Trophoblast cell (in vitro differentiated cells and primary cell): Measurements from ENCODE around the gene RANBP17.
A peak's percentile ranks its signal among the peaks of the same experiment; 100 is the strongest.

Experiments
- DNase-seq, 2 donors: peaks; one replicate each; pipeline ENCODE4 v3.0.0-alpha.2; 2016
- H2AFZ ChIP-seq: 2 replicates; pipeline ENCODE4 v1.6.1; 2013; ENCODE audit warnings: low read length, moderate library complexity, mild to moderate bottlenecking; ENCODE audit not compliant: insufficient read depth, poor library complexity
- H2AK5ac ChIP-seq: 2 replicates; pipeline ENCODE4 v1.6.1; 2013; ENCODE audit warnings: mild to moderate bottlenecking, low read length
- H2BK120ac ChIP-seq: 2 replicates; pipeline ENCODE4 v1.6.1; 2013; ENCODE audit warnings: low read length, mild to moderate bottlenecking, moderate library complexity; ENCODE audit not compliant: insufficient read depth, poor library complexity
- H2BK12ac ChIP-seq: 2 replicates; pipeline ENCODE4 v1.6.1; 2013; ENCODE audit warnings: mild to moderate bottlenecking, low read length, moderate library complexity
- H2BK5ac ChIP-seq: 2 replicates; pipeline ENCODE4 v1.6.1; 2013; ENCODE audit warnings: low read length, low read depth, moderate library complexity, mild to moderate bottlenecking; ENCODE audit not compliant: poor library complexity
- H3K14ac ChIP-seq: 2 replicates; pipeline ENCODE4 v1.6.1; 2013; ENCODE audit warnings: mild to moderate bottlenecking, low read length
- H3K18ac ChIP-seq: 2 replicates; pipeline ENCODE4 v1.6.1; 2013; ENCODE audit warnings: mild to moderate bottlenecking, low read length
- H3K23ac ChIP-seq: 2 replicates; pipeline ENCODE4 v1.6.1; 2013; ENCODE audit warnings: low read length
- H3K27ac ChIP-seq: 2 replicates; pipeline ENCODE4 v1.5.1; 2013; ENCODE audit warnings: low read depth, mild to moderate bottlenecking, inconsistent platforms, low read length, moderate library complexity
- H3K27me3 ChIP-seq: 2 replicates; pipeline ENCODE4 v1.6.1; 2013; ENCODE audit warnings: inconsistent platforms, mild to moderate bottlenecking, low read length, moderate library complexity; ENCODE audit not compliant: insufficient read depth
- H3K36me3 ChIP-seq, 2 experiments: 1 replicate in 1 of 2; 2 replicates in 1 of 2; pipeline ENCODE4 v1.6.1; 2013; ENCODE audit warnings: low read length in 2 of 2, mild to moderate bottlenecking in 2 of 2, moderate library complexity in 1 of 2; ENCODE audit not compliant: insufficient read depth in 2 of 2, control insufficient read depth in 1 of 2
- H3K4ac ChIP-seq: 2 replicates; pipeline ENCODE4 v1.6.1; 2013; ENCODE audit warnings: low read depth, mild to moderate bottlenecking, low read length, moderate library complexity
- H3K4me1 ChIP-seq, 2 experiments: 1 replicate in 1 of 2; 2 replicates in 1 of 2; pipeline ENCODE4 v1.6.1; 2013; ENCODE audit warnings: low read length in 2 of 2, mild to moderate bottlenecking in 2 of 2, moderate library complexity in 1 of 2; ENCODE audit not compliant: insufficient read depth in 2 of 2, control insufficient read depth in 1 of 2
- H3K4me2 ChIP-seq: 2 replicates; pipeline ENCODE4 v1.6.1; 2013; ENCODE audit warnings: inconsistent platforms, mild to moderate bottlenecking, low read length, moderate library complexity
- H3K4me3 ChIP-seq: 2 replicates; pipeline ENCODE4 v1.5.1; 2013; ENCODE audit warnings: mild to moderate bottlenecking, low read depth, low read length, inconsistent platforms
- H3K79me1 ChIP-seq: one replicate; pipeline ENCODE4 v1.6.1; 2013; ENCODE audit warnings: low read length
- H3K79me2 ChIP-seq: 2 replicates; pipeline ENCODE4 v1.6.1; 2013; ENCODE audit warnings: low read length, mild to moderate bottlenecking; ENCODE audit not compliant: control insufficient read depth, insufficient read depth, poor library complexity
- H3K9ac ChIP-seq: 2 replicates; pipeline ENCODE4 v1.6.1; 2013; ENCODE audit warnings: mild to moderate bottlenecking, low read length
- H3K9me3 ChIP-seq: 2 replicates; pipeline ENCODE4 v1.6.1; 2013; ENCODE audit warnings: low read depth, mild to moderate bottlenecking, control low read depth, inconsistent platforms, low read length; ENCODE audit not compliant: insufficient read depth
- H4K12ac ChIP-seq: 2 replicates; pipeline ENCODE4 v1.6.1; 2013; ENCODE audit warnings: low read depth, mild to moderate bottlenecking, low read length, moderate library complexity
- H4K8ac ChIP-seq: 2 replicates; pipeline ENCODE4 v1.6.1; 2013; ENCODE audit warnings: low read depth, mild to moderate bottlenecking, low read length, moderate library complexity
- H4K91ac ChIP-seq: one replicate; pipeline ENCODE4 v1.6.1; 2013; ENCODE audit warnings: low read depth, mild to moderate bottlenecking, low read length, moderate library complexity
- WGBS: extraction: QIAGEN DNeasy Blood & Tissue Kit; methylation state at CpG from one replicate; pipeline ENCODE4 v1.1.7; 2013; ENCODE audit warnings: missing lambda C conversion rate; ENCODE audit not compliant: insufficient read length, insufficient coverage; ENCODE audit errors: extremely low coverage; 5-methylcytosine and 5-hydroxymethylcytosine counted together

RANBP17 gene

DNA sequence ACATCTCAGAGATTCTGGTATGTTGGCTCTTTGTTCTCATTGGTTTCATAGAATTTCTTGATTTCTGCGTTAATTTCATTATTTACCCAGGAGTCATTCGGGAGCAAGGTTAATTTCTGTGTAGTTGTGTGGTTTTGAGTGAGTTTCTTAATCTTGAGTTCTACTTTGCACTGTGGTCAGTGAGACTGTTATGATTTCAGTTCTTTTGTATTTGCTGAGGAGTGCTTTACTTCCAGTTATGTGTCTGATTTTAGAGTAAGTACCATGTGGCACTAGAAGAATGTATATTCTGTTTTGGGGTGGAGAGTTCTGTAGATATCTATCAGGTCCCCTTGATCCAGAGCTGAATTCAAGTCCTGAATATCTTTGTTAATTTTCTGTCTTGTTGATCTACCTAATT is 12.2 kb downstream of the RANBP17 start:
- Histone ChIP-seq H3K4me2 (no peak overlapping the region), H4K12ac (no peak overlapping the region), H3K27ac (no peak overlapping the region), H3K18ac (no peak overlapping the region), H2BK12ac (no peak overlapping the region), H4K91ac (no peak overlapping the region), H3K4me1 (no peaks in the 10 kb centered on the region), H3K9me3 (peaks cover 1% of the 10 kb centered on the region), H3K14ac (no peak overlapping the region), H4K8ac (no peak overlapping the region), H2BK5ac (no peak overlapping the region), H3K79me1 (no peaks in the 10 kb centered on the region), H3K27me3 (no peaks in the 10 kb centered on the region), H3K4me3 (no peak overlapping the region), H2BK120ac (no peak overlapping the region), H3K9ac (no peak overlapping the region), H3K23ac (no peak overlapping the region), H3K36me3 (peaks cover 0 to 2% of the 10 kb centered on the region in 2 experiments), H3K4ac (no peak overlapping the region), H2AFZ (no peak overlapping the region), H3K79me2 (peaks cover 6% of the 10 kb centered on the region), H2AK5ac (no peak overlapping the region)
- DNase-seq = no peak
- no CpG with 5 or more reads among the region's 2 CpGs for WGBS

DNA sequence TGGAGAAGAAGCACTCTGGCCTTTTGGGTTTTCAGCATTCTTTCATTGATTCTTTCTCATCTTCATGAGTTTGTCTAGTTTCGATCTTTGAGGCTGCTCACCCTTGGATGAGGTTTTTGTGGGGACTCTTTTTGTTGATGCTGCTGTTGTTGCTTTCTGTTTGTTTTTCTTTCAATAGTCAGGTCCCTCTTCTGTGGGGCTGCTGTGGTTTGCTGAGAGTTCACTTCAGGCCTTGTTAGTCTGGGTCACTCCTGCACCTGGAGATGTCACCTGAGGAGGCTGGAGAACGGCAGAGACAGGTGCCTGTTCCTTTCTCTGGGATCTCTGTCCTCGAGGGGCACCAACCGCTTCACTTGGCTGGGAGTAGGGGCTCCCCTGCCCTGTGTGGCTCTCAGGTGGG is 14.0 kb downstream of the RANBP17 start:
- no peak overlapping the region for H4K12ac ChIP-seq
- H2AFZ ChIP-seq = no peak overlapping the region
- H3K4me3 ChIP-seq = no peak overlapping the region
- no peak for DNase-seq
- H3K27me3 ChIP-seq = no peaks in the 10 kb centered on the region
- H2AK5ac ChIP-seq = no peak overlapping the region
- H3K36me3 ChIP-seq = no peaks in the 10 kb centered on the region
- H3K79me2 ChIP-seq = peaks cover 2% of the 10 kb centered on the region
- H4K8ac ChIP-seq = no peak overlapping the region
- H3K9ac ChIP-seq = no peak overlapping the region
- H3K4me1 ChIP-seq = no peaks in the 10 kb centered on the region
- no peak overlapping the region for H3K4ac ChIP-seq
- H3K9me3 ChIP-seq = no peaks in the 10 kb centered on the region
- H2BK12ac ChIP-seq = no peak overlapping the region
- no peaks in the 10 kb centered on the region for H3K79me1 ChIP-seq
- H3K18ac ChIP-seq = peak overlapping the region; percentile 33
- H2BK120ac ChIP-seq = no peak overlapping the region
- no peak overlapping the region for H4K91ac ChIP-seq
- no peak overlapping the region for H3K23ac ChIP-seq
- H3K14ac ChIP-seq = no peak overlapping the region
- H2BK5ac ChIP-seq = no peak overlapping the region
- no CpG with 5 or more reads among the region's 4 CpGs for WGBS
- no peak overlapping the region for H3K4me2 ChIP-seq
- H3K27ac ChIP-seq = no peak overlapping the region

DNA sequence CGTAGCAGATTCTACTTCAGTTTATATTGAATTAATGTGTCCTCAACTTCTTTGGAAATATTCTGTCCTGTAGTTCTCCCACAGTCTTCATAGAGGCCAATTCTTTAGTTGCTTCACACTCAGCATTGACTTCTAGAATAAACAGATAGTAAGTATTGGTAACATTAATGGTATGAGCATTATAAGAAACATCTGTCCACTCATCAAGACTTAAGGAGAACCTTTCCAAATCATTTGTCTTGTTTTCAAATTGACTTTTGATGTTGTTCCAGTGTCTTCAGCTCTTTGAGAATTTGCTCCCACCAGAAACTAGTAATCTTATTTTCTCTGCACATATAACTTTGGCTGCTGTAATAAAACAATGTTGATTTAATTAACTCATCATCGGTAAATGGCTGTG is 18.3 kb downstream of the RANBP17 start:
- Histone ChIP-seq H3K23ac (no peak overlapping the region), H4K8ac (no peak overlapping the region), H3K14ac (no peak overlapping the region), H3K27me3 (no peaks in the 10 kb centered on the region), H3K18ac (no peak overlapping the region), H3K79me2 (peaks cover 2% of the 10 kb centered on the region), H3K9me3 (no peaks in the 10 kb centered on the region), H4K12ac (no peak overlapping the region), H3K4me2 (no peak overlapping the region), H3K4me3 (no peak overlapping the region), H3K4ac (no peak overlapping the region), H3K36me3 (no peaks in the 10 kb centered on the region), H2BK12ac (no peak overlapping the region), H4K91ac (no peak overlapping the region), H2BK5ac (no peak overlapping the region), H2BK120ac (no peak overlapping the region), H2AK5ac (no peak overlapping the region), H3K4me1 (no peaks in the 10 kb centered on the region), H3K79me1 (no peaks in the 10 kb centered on the region), H2AFZ (no peak overlapping the region), H3K9ac (no peak overlapping the region), H3K27ac (no peak overlapping the region)
- no peak for DNase-seq
- no CpG with 5 or more reads among the region's 2 CpGs for WGBS

DNA sequence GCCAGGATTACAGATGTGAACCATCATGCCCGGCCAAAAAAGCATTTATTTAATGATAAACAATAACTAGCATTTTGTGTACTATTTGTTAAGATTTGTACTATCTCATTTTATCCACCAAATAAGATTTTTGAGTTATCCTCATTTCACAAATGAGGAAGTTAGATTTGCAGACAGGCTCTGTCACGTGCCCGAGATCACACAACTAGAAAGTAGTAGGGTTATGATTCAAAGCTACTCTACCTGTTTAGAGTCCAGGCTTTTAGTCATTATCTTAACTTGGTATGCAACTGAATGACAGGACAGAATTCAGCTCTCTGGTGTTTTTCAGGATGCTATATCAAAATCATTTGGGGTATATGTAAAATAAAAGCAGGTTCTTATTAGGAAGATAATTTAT is 20.5 kb downstream of the RANBP17 start:
- Histone ChIP-seq H3K79me2 (no peaks in the 10 kb centered on the region), H2BK5ac (no peak overlapping the region), H4K8ac (no peak overlapping the region), H2BK120ac (no peak overlapping the region), H3K9ac (no peak overlapping the region), H3K4me3 (no peak overlapping the region), H2BK12ac (no peak overlapping the region), H2AK5ac (no peak overlapping the region), H3K4me2 (no peak overlapping the region), H3K9me3 (no peaks in the 10 kb centered on the region), H3K27ac (no peak overlapping the region), H3K36me3 (peaks cover 2% of the 10 kb centered on the region in 2 experiments), H3K4me1 (no peaks in the 10 kb centered on the region), H3K79me1 (no peaks in the 10 kb centered on the region), H4K91ac (no peak overlapping the region), H3K14ac (no peak overlapping the region), H2AFZ (no peak overlapping the region), H3K23ac (no peak overlapping the region), H4K12ac (no peak overlapping the region), H3K27me3 (no peaks in the 10 kb centered on the region), H3K4ac (no peak overlapping the region), H3K18ac (no peak overlapping the region)
- WGBS = no CpG with 5 or more reads among the region's 3 CpGs
- no peak for DNase-seq
